Dendritic cell treated with granulocyte-macrophage colony-stimulating factor and Interleukin-4, amounts not matched to agents 40 ng/mL and 50 ng/mL, for 4 days (primary cell): ENCODE measurements around the gene AFDN.

ENCODE experiments used
- H3K27ac Mint-ChIP-seq: one replicate; pipeline ENCODE4 v1.8.0; 2022; ENCODE audit warnings: mild to moderate bottlenecking, mixed read lengths
- H3K27me3 Mint-ChIP-seq: one replicate; pipeline ENCODE4 v1.8.0; 2022; ENCODE audit warnings: mild to moderate bottlenecking, mixed read lengths
- H3K36me3 Mint-ChIP-seq: one replicate; pipeline ENCODE4 v1.8.0; 2022; ENCODE audit warnings: low read depth, mixed read lengths
- H3K4me1 Mint-ChIP-seq: one replicate; pipeline ENCODE4 v1.8.0; 2022; ENCODE audit warnings: low read depth, mixed read lengths
- H3K4me3 Mint-ChIP-seq: one replicate; pipeline ENCODE4 v1.8.0; 2022; ENCODE audit warnings: mild to moderate bottlenecking, moderate library complexity, mixed read lengths
- H3K9me3 Mint-ChIP-seq: one replicate; pipeline ENCODE4 v1.8.0; 2022; ENCODE audit warnings: mixed read lengths
- intact Hi-C: fragments of 100-400 bp; cut with micrococcal nuclease; formaldehyde crosslinking; loops from one replicate; pipeline ENCODE4 v1.15.0; 2022

The AFDN gene

DNA sequence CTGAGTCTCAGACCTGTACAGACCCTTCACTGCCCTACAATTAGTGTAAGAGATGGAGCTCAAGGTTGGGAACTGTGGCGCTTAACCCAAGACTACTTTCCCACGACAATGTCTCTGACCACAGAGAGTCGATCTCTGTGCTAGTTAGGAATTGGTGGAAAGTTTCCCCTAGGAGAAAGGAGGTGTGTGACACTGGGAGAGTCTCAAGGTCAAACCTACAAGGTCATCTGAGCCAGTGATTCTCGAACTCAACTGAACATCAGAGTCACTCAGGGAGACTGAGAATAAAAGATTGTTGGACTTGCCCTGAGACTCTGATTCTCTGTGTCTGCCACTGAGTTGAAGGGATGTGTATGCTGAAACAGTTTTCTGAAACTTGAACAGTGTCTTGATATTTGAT is 9.7 kb upstream of the AFDN start:
- intact Hi-C loops, result loop anchor here (10.0 kb wide), 1 partner anchor 122 kb away; no protein-coding TSS in a partner anchor
- Mint-ChIP-seq H3K36me3 (no peaks in the 10 kb centered on the region), H3K4me3 (no peak overlapping the region), H3K27ac (no peak overlapping the region), H3K27me3 (peaks cover 55% of the 10 kb centered on the region), H3K9me3 (no peaks in the 10 kb centered on the region), H3K4me1 (no peaks in the 10 kb centered on the region)

DNA sequence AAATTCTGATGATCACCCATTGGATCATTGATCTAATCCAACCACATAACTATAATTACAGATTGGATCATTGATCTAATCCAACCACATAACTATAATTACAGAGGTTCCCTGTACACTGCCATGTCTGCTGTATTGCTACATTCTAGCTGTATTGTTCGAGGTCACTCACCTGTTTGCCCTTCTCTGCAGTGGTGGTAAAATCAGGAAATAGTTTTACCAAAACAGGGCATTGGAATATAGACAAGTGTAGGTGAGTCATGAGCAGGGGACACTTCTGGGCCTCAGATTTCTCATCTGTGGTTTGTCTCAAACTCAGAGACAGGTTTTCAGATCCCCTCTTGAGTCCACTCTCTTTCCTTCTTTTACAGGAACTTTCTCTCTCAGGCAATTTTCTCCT is 9.0 kb upstream of the AFDN start:
- no peak overlapping the region for H3K27ac Mint-ChIP-seq
- peaks cover 51% of the 10 kb centered on the region for H3K27me3 Mint-ChIP-seq
- intact Hi-C loops, result loop anchor here (10.0 kb wide), 1 partner anchor 123 kb away; no protein-coding TSS in a partner anchor
- H3K9me3 Mint-ChIP-seq, result no peaks in the 10 kb centered on the region
- no peak overlapping the region for H3K4me3 Mint-ChIP-seq
- no peaks in the 10 kb centered on the region for H3K36me3 Mint-ChIP-seq
- H3K4me1 Mint-ChIP-seq, result no peaks in the 10 kb centered on the region

DNA sequence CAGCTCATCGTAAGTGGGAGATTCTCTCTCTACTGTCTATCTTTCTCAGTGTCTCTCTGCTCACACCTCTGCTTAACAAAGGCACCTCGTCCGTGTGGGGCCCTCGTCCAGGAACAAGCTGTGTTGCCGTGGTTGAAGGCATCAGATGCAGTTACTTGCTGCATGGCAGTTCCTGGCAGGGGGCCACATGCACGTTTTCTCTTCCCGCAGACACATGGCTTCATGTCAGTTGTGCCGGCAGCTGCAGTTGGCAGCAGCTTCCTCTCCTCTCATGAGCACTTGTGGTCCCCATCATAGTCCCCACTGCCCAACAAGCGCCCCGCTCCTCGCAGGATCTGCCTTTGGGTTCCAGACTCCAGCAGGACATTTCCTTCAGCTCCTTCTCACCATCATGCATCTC is 7.1 kb upstream of the AFDN start:
- H3K27me3 Mint-ChIP-seq, result peaks cover 53% of the 10 kb centered on the region
- intact Hi-C loops, result loop anchor here (10.0 kb wide), 1 partner anchor 125 kb away; no protein-coding TSS in a partner anchor
- no peaks in the 10 kb centered on the region for H3K36me3 Mint-ChIP-seq
- H3K9me3 Mint-ChIP-seq, result no peaks in the 10 kb centered on the region
- no peak overlapping the region for H3K27ac Mint-ChIP-seq
- no peak overlapping the region for H3K4me3 Mint-ChIP-seq
- H3K4me1 Mint-ChIP-seq, result no peaks in the 10 kb centered on the region

DNA sequence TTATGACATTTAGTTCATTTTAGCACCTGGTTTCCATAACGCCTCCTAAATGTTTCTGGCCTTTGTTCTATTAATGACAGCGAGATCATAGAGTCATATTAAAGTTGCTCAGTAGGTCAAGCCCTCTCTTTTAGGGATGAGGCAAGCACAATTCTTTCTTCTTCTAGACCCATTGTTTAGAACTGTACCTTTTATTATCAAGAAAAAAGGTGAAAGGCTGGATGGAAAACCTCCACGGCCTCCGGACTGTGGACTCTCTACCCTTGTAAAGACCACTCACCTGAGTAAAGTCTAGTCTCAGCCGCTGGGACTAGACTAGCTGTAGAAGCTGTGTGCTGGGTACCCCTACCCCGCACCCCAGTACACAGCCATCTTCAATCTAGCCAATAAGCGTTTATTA is 6.0 kb upstream of the AFDN start:
- no peak overlapping the region for H3K27ac Mint-ChIP-seq
- H3K9me3 Mint-ChIP-seq, result no peaks in the 10 kb centered on the region
- peaks cover 61% of the 10 kb centered on the region for H3K27me3 Mint-ChIP-seq
- intact Hi-C loops, result loop anchor here (10.0 kb wide), 1 partner anchor 1394 kb away; no protein-coding TSS in a partner anchor
- no peaks in the 10 kb centered on the region for H3K36me3 Mint-ChIP-seq
- no peak overlapping the region for H3K4me3 Mint-ChIP-seq
- H3K4me1 Mint-ChIP-seq, result peaks cover 5% of the 10 kb centered on the region

DNA sequence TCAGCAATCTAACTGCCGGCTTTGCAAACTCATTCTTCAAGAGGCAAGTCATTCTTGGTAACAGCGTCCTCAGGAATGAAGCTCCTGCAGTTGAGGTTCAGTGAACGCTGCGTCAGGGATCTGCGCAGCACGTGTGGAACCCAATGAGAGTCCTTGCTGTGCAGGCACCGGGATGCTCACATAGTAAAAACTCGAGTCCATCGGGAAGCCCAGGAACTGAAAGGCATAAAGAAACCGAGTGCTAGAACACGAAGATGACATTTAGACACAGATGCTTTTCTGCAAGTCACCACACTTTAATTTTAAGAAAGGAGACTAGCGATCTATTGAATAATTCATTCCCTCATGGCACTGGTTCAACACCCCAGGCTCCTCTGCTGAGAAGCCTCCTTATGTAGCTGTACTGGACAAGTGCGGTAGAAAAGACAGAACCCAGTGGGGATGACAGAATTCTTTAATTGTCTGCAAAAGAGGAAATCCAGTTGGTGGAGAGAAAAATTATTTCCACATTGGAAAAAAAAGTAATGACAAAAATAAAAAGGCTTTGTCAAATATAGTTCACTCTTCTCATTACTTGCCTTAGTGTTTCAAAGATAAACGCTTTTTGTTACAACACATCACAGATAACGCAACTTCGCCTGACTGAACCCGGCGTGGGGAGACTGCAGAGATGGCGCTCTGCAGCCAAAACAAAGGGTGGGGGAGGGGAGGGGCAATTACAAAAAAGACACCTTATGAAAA is 1.9 kb upstream of the AFDN start:
- H3K36me3 Mint-ChIP-seq, result peaks cover 13% of the 10 kb centered on the region
- no peaks in the 10 kb centered on the region for H3K9me3 Mint-ChIP-seq
- H3K27ac Mint-ChIP-seq, result no peak overlapping the region
- peaks cover 66% of the 10 kb centered on the region for H3K27me3 Mint-ChIP-seq
- H3K4me1 Mint-ChIP-seq, result peaks cover 25% of the 10 kb centered on the region
- H3K4me3 Mint-ChIP-seq, result no peak overlapping the region
- intact Hi-C loops, result loop anchor here (10.0 kb wide), 1 partner anchor 1390 kb away; no protein-coding TSS in a partner anchor

DNA sequence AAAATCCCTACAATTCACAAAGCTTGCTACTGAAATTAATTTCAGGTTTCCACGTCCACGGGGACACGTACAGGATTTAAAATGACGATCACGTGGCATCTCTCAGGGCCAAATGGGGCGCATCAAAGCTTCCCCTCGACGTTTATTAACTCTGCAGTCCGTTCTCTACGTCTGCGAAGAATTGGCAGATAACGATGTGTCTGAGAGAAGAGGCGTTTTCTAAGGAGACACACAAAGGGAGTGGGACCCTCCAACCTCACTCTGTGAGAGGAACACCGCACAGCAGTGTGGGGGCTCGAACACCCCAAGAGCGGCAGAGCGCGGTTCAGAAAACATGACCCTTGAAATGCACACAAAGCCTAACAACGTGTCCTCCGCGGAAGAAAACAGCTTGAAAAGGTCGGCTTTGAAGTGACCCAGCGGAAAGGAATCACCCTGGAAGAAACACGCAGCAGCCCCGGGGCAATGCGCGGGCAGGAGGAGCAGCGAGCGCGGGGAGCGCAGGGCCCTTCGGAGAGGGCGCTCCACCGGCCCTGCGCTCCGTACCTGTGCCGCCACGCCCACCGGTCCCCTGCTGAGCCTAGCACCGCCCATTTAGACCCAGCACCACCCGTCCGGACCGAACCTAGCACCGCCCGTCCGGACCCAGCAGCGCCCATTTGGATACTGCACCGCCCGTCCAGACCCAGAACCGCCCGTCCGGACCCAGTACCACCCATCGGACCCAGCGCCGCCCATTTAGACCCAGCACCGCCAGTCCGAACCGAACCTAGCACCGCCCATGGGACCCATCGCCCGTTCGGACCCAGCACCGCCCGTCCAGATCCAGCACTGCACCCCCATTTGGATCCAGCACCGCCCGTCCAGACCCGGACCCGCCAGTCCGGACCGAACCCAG is 1.1 kb upstream of the AFDN start:
- peaks cover 13% of the 10 kb centered on the region for H3K36me3 Mint-ChIP-seq
- H3K9me3 Mint-ChIP-seq, result no peaks in the 10 kb centered on the region
- H3K4me1 Mint-ChIP-seq, result peaks cover 25% of the 10 kb centered on the region
- peak overlapping the region; percentile 81 for H3K4me3 Mint-ChIP-seq
- intact Hi-C loops, result loop anchor here (10.0 kb wide), 1 partner anchor 1389 kb away; no protein-coding TSS in a partner anchor
- H3K27ac Mint-ChIP-seq, result no peak overlapping the region
- peaks cover 71% of the 10 kb centered on the region for H3K27me3 Mint-ChIP-seq

DNA sequence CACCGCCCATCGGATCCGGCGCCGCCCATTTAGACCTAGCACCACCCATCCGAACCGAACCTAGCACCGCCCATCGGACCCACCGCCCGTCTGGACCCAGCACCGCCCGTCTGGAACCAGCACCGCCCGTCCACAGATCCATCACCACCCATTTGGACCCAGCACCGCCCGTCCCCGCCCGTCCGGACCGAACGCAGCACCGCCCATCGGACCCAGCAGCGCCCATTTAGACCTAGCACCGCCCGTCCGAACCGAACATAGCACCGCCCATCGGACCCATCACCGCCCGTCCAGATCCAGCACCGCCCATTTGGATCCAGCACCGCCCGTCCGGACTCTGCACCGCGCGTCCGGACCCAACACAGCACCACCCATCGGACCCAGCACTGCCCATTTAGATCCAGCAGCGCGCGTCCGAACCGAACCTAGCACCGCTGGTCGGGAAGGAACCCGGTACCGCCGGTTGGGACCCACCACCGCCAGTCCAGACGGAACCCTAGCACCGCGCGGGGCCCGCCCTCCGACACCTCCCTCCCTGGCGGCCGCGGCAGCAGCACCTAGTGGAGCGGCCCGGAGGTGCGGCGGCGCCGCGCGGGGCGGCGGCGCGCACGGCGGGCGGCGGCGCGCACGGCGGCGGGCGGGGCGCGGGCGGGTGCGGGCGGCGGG is 348 bp upstream of the AFDN start:
- intact Hi-C loops, result loop anchor here (10.0 kb wide), 1 partner anchor 1388 kb away; no protein-coding TSS in a partner anchor
- Mint-ChIP-seq H3K36me3 (peaks cover 13% of the 10 kb centered on the region), H3K27ac (peak overlapping the region; percentile 72), H3K4me1 (peaks cover 25% of the 10 kb centered on the region), H3K27me3 (peaks cover 71% of the 10 kb centered on the region), H3K4me3 (peak overlapping the region; percentile 81), H3K9me3 (no peaks in the 10 kb centered on the region)

DNA sequence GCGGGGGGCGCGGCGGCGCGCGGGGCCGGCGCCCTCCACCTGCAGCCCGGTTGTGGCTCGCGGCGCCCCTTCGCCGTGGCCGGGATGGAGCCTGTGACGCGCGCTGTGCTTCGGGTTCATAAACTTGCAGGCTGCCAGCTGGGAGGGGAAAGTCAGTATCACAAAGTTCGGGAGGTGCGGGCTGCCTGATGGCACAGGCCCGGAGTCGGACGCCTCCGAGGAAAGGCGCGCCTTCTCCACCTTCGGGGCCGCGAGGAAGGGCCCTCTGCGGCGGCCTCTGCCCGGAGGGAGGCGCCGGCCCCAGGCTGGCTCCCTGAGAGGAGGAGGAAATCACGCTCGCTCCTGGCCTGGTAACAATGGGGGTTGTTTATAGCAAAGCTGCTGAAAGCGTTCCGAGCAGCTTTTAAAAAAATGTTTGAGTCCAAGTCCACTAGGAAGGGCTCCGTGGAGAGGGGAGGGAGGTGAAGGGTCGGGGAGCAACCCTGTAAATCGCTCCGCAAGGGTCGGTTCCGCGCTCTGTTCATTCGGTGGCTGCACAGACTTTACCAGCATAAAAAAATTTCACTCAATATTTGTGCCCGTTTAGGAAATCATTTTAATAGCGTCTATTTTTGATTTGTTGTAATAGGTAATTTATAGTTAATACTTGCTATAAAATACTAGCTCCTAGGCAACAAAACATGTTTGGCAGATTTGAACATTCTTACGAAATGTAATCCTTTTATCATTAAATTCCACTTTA is 1.0 kb downstream of the AFDN start:
- peak overlapping the region; percentile 61 for H3K27ac Mint-ChIP-seq
- intact Hi-C loops, result loop anchor here (10.0 kb wide), 1 partner anchor 1387 kb away; no protein-coding TSS in a partner anchor
- H3K9me3 Mint-ChIP-seq, result no peaks in the 10 kb centered on the region
- peaks cover 13% of the 10 kb centered on the region for H3K36me3 Mint-ChIP-seq
- H3K4me3 Mint-ChIP-seq, result peak overlapping the region; percentile 80
- H3K4me1 Mint-ChIP-seq, result peaks cover 32% of the 10 kb centered on the region
- H3K27me3 Mint-ChIP-seq, result peaks cover 68% of the 10 kb centered on the region

DNA sequence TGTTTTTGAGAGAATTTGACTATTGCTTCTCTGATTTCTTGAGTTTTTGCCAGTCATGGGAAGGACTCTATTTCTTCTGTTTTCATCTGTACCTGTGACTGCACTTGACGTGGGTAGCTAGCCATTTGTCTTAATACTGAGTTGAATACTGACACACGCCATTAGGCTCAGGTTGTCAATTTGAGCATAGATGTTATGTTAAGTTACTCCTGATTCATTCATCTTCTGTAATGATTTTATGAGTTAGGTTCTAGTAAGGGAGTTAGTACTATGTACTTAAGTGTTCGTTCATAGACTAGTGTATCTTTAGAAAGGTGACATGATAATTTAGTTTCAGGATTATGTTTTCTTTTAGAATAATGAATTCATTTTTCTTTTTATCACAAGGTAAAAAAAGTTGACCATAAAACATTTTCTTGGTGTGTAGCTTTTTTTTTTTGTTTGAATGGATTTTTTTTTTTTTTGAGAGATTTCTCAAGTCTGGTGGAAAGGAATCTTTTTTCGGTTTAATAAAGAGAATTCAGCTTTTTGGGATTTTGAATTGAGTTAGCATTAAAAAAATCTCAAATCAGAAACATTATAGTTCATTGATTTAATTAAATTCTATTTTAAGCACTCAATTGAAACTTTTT is 1.7 kb downstream of the AFDN start:
- Mint-ChIP-seq H3K4me1 (peaks cover 37% of the 10 kb centered on the region), H3K36me3 (peaks cover 13% of the 10 kb centered on the region), H3K27ac (no peak overlapping the region), H3K9me3 (no peaks in the 10 kb centered on the region), H3K4me3 (no peak overlapping the region), H3K27me3 (peaks cover 68% of the 10 kb centered on the region)
- intact Hi-C loops, result loop anchor here (10.0 kb wide), 1 partner anchor 1386 kb away; no protein-coding TSS in a partner anchor

DNA sequence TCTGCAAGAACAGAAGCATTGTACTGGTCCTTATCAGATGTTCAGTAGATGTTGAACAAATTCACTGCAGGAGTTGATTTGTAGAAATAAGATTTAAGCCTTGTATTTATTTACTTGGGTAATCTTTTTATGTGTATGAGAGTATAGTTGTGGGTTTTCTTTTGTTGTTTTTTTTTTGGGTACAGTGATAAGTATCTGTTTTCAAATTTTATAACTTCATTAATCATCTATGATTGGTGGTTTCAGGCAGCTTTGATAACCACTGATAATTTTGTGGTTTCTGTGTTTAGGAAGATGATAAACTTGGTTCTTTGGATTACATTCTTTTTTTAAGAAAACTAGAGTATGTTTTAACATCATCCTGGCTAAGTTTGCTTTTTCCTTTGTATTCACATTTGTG is 2.8 kb downstream of the AFDN start:
- intact Hi-C loops, result loop anchor here (10.0 kb wide), 1 partner anchor 1385 kb away; no protein-coding TSS in a partner anchor
- peaks cover 68% of the 10 kb centered on the region for H3K27me3 Mint-ChIP-seq
- H3K4me1 Mint-ChIP-seq, result peaks cover 38% of the 10 kb centered on the region
- no peak overlapping the region for H3K27ac Mint-ChIP-seq
- H3K9me3 Mint-ChIP-seq, result no peaks in the 10 kb centered on the region
- no peak overlapping the region for H3K4me3 Mint-ChIP-seq
- H3K36me3 Mint-ChIP-seq, result peaks cover 13% of the 10 kb centered on the region

DNA sequence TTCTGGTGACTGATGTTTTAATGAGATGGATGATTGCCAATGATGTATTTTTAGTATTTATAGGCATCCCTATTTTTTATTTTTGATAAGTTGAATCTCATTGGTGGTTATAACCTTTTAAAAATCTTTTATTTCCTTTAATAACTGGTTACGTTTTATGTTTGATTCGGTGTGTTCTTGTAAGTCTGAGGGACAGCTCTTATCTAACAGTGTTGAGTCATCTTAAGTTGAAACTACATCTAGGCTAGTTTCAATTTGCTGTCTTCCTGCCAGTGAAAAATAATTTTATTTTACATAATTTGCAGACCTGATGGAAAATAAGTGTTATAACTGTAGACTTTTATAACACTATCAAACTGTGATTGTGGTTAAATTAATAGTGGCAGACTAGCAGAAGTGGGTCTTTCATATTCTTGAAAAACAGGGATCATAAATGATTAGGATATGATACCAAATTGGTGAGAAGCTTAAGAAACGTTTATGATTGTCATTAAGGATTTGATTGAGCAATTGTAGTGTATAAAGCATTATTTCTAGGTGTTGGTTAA is 4.6 kb downstream of the AFDN start:
- Mint-ChIP-seq H3K4me3 (no peak overlapping the region), H3K36me3 (peaks cover 8% of the 10 kb centered on the region), H3K4me1 (peaks cover 25% of the 10 kb centered on the region), H3K27ac (no peak overlapping the region), H3K9me3 (no peaks in the 10 kb centered on the region), H3K27me3 (peaks cover 57% of the 10 kb centered on the region)
- intact Hi-C loops, result no loop called here

DNA sequence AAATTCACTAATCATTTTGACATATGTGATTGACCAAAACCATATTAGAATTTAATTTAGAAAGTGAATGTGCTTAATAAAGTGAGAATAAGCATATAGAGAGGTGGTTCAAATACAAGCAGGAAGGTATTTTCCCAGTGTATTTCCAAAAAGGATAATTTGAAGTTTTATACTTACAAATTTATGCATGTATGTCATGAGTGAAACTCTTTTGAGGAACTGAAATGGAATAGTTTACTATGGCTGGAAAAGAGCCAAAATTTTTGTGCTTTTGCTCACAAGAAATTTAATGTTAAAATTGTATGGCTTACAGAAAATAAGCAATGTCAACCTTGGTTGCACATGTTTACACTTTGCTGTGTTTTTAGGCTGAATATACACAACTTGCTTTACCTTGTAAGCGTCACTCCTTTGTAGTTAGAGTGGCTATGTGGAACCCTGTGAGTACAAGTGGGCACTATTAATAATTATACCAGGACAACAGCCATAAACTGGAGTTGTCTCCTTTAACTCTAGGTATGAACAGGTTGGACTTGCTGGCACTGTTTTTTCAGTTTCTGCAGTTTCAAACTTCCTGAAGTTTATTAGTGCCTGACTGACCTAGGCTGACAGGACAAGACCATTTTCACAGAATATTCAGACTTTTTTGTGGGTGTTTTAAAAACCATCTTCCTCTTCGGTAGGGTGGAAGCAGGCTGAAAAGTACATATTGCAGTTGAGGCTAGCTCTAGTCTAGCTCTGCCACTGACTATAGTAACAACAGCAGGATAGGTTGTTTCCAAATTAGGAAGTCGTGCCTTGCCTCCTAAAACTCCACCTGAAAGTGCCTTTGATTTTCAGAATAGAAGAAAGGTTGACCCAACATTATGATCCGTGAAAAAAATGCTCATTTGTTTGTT is 6.0 kb downstream of the AFDN start:
- H3K27me3 Mint-ChIP-seq, result peaks cover 51% of the 10 kb centered on the region
- intact Hi-C loops, result no loop called here
- peaks cover 19% of the 10 kb centered on the region for H3K4me1 Mint-ChIP-seq
- peaks cover 2% of the 10 kb centered on the region for H3K36me3 Mint-ChIP-seq
- peak overlapping the region; percentile 53 for H3K4me3 Mint-ChIP-seq
- H3K9me3 Mint-ChIP-seq, result no peaks in the 10 kb centered on the region
- peak overlapping the region; percentile 81 for H3K27ac Mint-ChIP-seq
